MCF 10A (cell line): Measurements from ENCODE around the gene S100Z. TPM values are rescaled to one million over a fixed set of nuclear protein-coding genes. Genes with fewer than 3 reads are reported as not detected.
"Not testable (repeated sequence)": the region's sequence is repeated elsewhere in the genome, so short reads cannot be mapped to it uniquely, and the experiment has no call there.

Source experiments
- BruUV-seq: library from RNA; stranded (reverse); fragments of 400-500 nt; replicated peaks from 2 replicates; lab custom pipeline; 2021; lab: Mats Ljungman, UMichigan
- CTCF ChIA-PET: fragments of 300-600 bp; sonication (Branson Sonifier 250); formaldehyde crosslinking; extraction: SDS; loops from one replicate; lab custom pipeline; 2021; ENCODE audit warnings: antibody characterized with exemption, inconsistent platforms; lab: Yijun Ruan, JAX
- POLR2A ChIA-PET: fragments of 300-600, 350-650 bp; sonication (Branson Sonifier 250); formaldehyde crosslinking; extraction: SDS; loops from one replicate; lab custom pipeline; 2020; ENCODE audit warnings: antibody characterized with exemption, inconsistent platforms; lab: Yijun Ruan, JAX
- DNase-seq: peaks from one replicate; pipeline ENCODE4 v3.0.0-alpha.2; 2018; ENCODE audit not compliant: unreplicated experiment
- H3K27ac Mint-ChIP-seq: one replicate; pipeline ENCODE4 v1.8.0; 2022; ENCODE audit warnings: mild to moderate bottlenecking, low read depth, mixed read lengths; ENCODE audit not compliant: unreplicated experiment
- H3K27me3 Mint-ChIP-seq: one replicate; pipeline ENCODE4 v1.8.0; 2022; ENCODE audit warnings: mixed read lengths; ENCODE audit not compliant: insufficient read depth, unreplicated experiment
- H3K36me3 Mint-ChIP-seq: one replicate; pipeline ENCODE4 v1.8.0; 2022; ENCODE audit warnings: mild to moderate bottlenecking, moderate library complexity, mixed read lengths; ENCODE audit not compliant: insufficient read depth, unreplicated experiment
- H3K4me1 Mint-ChIP-seq: one replicate; pipeline ENCODE4 v1.8.0; 2022; ENCODE audit warnings: mixed read lengths; ENCODE audit not compliant: insufficient read depth, unreplicated experiment
- H3K4me3 Mint-ChIP-seq: one replicate; pipeline ENCODE4 v1.8.0; 2022; ENCODE audit warnings: mild to moderate bottlenecking, moderate library complexity, mixed read lengths; ENCODE audit not compliant: unreplicated experiment
- H3K9me3 Mint-ChIP-seq: one replicate; pipeline ENCODE4 v1.8.0; 2022; ENCODE audit warnings: mixed read lengths; ENCODE audit not compliant: unreplicated experiment
- CTCF ChIP-seq: fragments of 200-600 bp; IDR thresholded peaks from one replicate; pipeline ENCODE4 v1.8.0; 2022; ENCODE audit warnings: antibody characterized with exemption, mild to moderate bottlenecking; ENCODE audit not compliant: unreplicated experiment
- intact Hi-C: fragments of 100-400 bp; cut with micrococcal nuclease; formaldehyde crosslinking; loops from 2 replicates; pipeline ENCODE4 v1.14.1; 2022
- total RNA-seq: library from RNA; stranded (reverse); gene quantifications from 2 replicates; pipeline ENCODE4 v1.2.3, GENCODE V29; 2022

S100Z gene
- total RNA-seq, 1 experiment from 2014 or later = not detected

GRCh38 chr5:76851728-76852369 is 2.0 kb downstream of the S100Z start:
- Mint-ChIP-seq H3K4me1 (no peaks in the 10 kb centered on the region), H3K9me3 (no peaks in the 10 kb centered on the region), H3K36me3 (no peaks in the 10 kb centered on the region), H3K27me3 (no peaks in the 10 kb centered on the region), H3K4me3 (no peak overlapping the region), H3K27ac (no peak overlapping the region)
- CTCF ChIA-PET = interaction anchor here (1.8 kb wide), 1 partner anchor 164 kb away, joined by 9 read pairs; no protein-coding TSS in a partner anchor
- intact Hi-C loops = no loop called here
- no TSS peak for BruUV-seq
- DNase-seq = no peak
- TF ChIP-seq CTCF = no peak
- POLR2A ChIA-PET = no interaction called here

- no peak for DNase-seq
Measured at GRCh38 chr5:76852772-76853171, 3.0 kb downstream of the S100Z start.

GRCh38 chr5:76853741-76854140 is 3.9 kb downstream of the S100Z start:
- DNase-seq, POLR2A ChIA-PET, H3K4me3 Mint-ChIP-seq, H3K4me1 Mint-ChIP-seq, H3K9me3 Mint-ChIP-seq, BruUV-seq, intact Hi-C loops, H3K27me3 Mint-ChIP-seq, CTCF ChIA-PET, H3K27ac Mint-ChIP-seq, H3K36me3 Mint-ChIP-seq: not testable (repeated sequence)

More at GRCh38 chr5:76852772-76853171, 3.0 kb downstream of the S100Z start:
- no peaks in the 10 kb centered on the region for H3K9me3 Mint-ChIP-seq
- no peaks in the 10 kb centered on the region for H3K27me3 Mint-ChIP-seq
- H3K27ac Mint-ChIP-seq = no peak overlapping the region
- intact Hi-C loops = no loop called here
- CTCF ChIA-PET = interaction anchor here (1.8 kb wide), 1 partner anchor 163 kb away, joined by 9 read pairs; no protein-coding TSS in a partner anchor
- no peaks in the 10 kb centered on the region for H3K4me1 Mint-ChIP-seq
- TF ChIP-seq CTCF = no peak
- no peaks in the 10 kb centered on the region for H3K36me3 Mint-ChIP-seq
- POLR2A ChIA-PET = no interaction called here
- no TSS peak for BruUV-seq
- no peak overlapping the region for H3K4me3 Mint-ChIP-seq

- BruUV-seq = no TSS peak
- ChIA-PET CTCF (interaction anchor here (1.1 kb wide), 1 partner anchor 104 kb away, joined by 3 read pairs; no protein-coding TSS in a partner anchor), POLR2A (no interaction called here)
- no peak overlapping the region for H3K27ac Mint-ChIP-seq
- no peak overlapping the region for H3K4me3 Mint-ChIP-seq
- no peaks in the 10 kb centered on the region for H3K36me3 Mint-ChIP-seq
- H3K4me1 Mint-ChIP-seq = no peaks in the 10 kb centered on the region
- no peaks in the 10 kb centered on the region for H3K9me3 Mint-ChIP-seq
- TF ChIP-seq CTCF = no peak
- no peak for DNase-seq
- no peaks in the 10 kb centered on the region for H3K27me3 Mint-ChIP-seq
- intact Hi-C loops = no loop called here
Measured at GRCh38 chr5:76854644-76855043, 4.8 kb downstream of the S100Z start.

- H3K9me3 Mint-ChIP-seq, POLR2A ChIA-PET, DNase-seq, BruUV-seq, H3K27me3 Mint-ChIP-seq, H3K27ac Mint-ChIP-seq, intact Hi-C loops, H3K4me1 Mint-ChIP-seq, H3K4me3 Mint-ChIP-seq, H3K36me3 Mint-ChIP-seq: not testable (repeated sequence)
- CTCF ChIA-PET = interaction anchor here (1.1 to 3.4 kb wide), 2 partner anchors 12 to 105 kb away, joined by 3 to 12 read pairs; no protein-coding TSS in a partner anchor
Measured at GRCh38 chr5:76855501-76855900, 5.7 kb downstream of the S100Z start.
